Measurements from ENCODE around the gene JUP.
"Not testable (repeated sequence)": the region's sequence is repeated elsewhere in the genome, so short reads cannot be mapped to it uniquely, and the experiment has no call there.

JUP gene

DNA sequence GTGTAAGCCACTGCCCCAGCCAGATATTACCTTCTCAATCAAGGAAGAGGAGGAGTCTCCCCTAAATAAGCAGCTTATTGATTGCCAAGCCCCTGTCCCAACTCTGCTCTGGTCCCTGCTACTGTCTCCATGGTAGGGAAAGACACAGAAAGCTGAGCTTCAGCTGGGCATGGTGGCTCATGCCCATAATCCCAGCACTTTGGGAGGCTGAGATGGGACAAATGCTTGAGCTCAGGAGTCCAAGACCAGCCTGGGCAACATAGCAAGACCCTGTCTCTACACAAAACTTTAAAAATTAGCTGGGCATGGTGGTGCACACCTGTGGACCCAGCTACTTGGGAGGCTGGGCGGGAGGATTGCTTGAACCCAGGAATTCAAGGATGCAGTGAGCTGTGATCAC is 6.6 kb downstream of the JUP start:
- H3K27me3 Mint-ChIP-seq = peaks cover 40 to 74% of the 10 kb centered on the region in 2 donors
- H3K4me3 Mint-ChIP-seq = no peak overlapping the region
- H3K27ac Mint-ChIP-seq = no peak overlapping the region
- DNase-seq = no peak
- peaks cover 0 to 4% of the 10 kb centered on the region in 2 donors for H3K4me1 Mint-ChIP-seq (ENCODE audit: low read depth in 2 of 2)
- no peak for ATAC-seq (replicated peaks)
- H3K9me3 Mint-ChIP-seq = no peaks in the 10 kb centered on the region
- no peaks in the 10 kb centered on the region for H3K36me3 Mint-ChIP-seq (ENCODE audit: insufficient read depth)

- H3K27me3 Mint-ChIP-seq = peaks cover 27 to 74% of the 10 kb centered on the region in 2 donors
- ATAC-seq (replicated peaks) (no peak), DNase-seq (no peak)
- no peaks in the 10 kb centered on the region for H3K9me3 Mint-ChIP-seq
- H3K36me3 Mint-ChIP-seq (ENCODE audit: insufficient read depth) = no peaks in the 10 kb centered on the region
- no peak overlapping the region for H3K4me3 Mint-ChIP-seq
- no peaks in the 10 kb centered on the region for H3K4me1 Mint-ChIP-seq (ENCODE audit: low read depth in 2 of 2)
- H3K27ac Mint-ChIP-seq = no peak overlapping the region
Measured at GRCh38 chr17:41777574-41778188, 8.8 kb downstream of the JUP start.

GRCh38 chr17:41777157-41777573 is 9.3 kb downstream of the JUP start:
- Mint-ChIP-seq H3K9me3 (no peaks in the 10 kb centered on the region), H3K4me3 (no peak overlapping the region), H3K36me3 (ENCODE audit: insufficient read depth) (no peaks in the 10 kb centered on the region), H3K27ac (no peak overlapping the region), H3K27me3 (peaks cover 22 to 73% of the 10 kb centered on the region in 2 donors), H3K4me1 (ENCODE audit: low read depth in 2 of 2) (no peaks in the 10 kb centered on the region)
- no peak for DNase-seq
- no peak for ATAC-seq (replicated peaks)

- not testable (repeated sequence) for H3K9me3 Mint-ChIP-seq; H3K4me1 Mint-ChIP-seq (ENCODE audit: low read depth in 2 of 2); H3K4me3 Mint-ChIP-seq; DNase-seq; H3K36me3 Mint-ChIP-seq (ENCODE audit: insufficient read depth); H3K27ac Mint-ChIP-seq; ATAC-seq (replicated peaks)
- peaks cover 14 to 71% of the 10 kb centered on the region in 2 donors for H3K27me3 Mint-ChIP-seq
Measured at GRCh38 chr17:41776262-41776900, 10.1 kb downstream of the JUP start.

- Mint-ChIP-seq H3K9me3 (no peaks in the 10 kb centered on the region), H3K27me3 (peaks cover 13 to 70% of the 10 kb centered on the region in 2 donors), H3K4me1 (ENCODE audit: low read depth in 2 of 2) (no peaks in the 10 kb centered on the region), H3K36me3 (ENCODE audit: insufficient read depth) (no peaks in the 10 kb centered on the region), H3K4me3 (no peak overlapping the region), H3K27ac (no peak overlapping the region)
- ATAC-seq (replicated peaks) (no peak), DNase-seq (no peak)
Measured at GRCh38 chr17:41775394-41776226, 10.9 kb downstream of the JUP start.

- DNase-seq (no peak), ATAC-seq (replicated peaks) (no peak)
- H3K4me1 Mint-ChIP-seq (ENCODE audit: low read depth in 2 of 2) = no peaks in the 10 kb centered on the region
- peaks cover 8 to 70% of the 10 kb centered on the region in 2 donors for H3K27me3 Mint-ChIP-seq
- no peaks in the 10 kb centered on the region for H3K36me3 Mint-ChIP-seq (ENCODE audit: insufficient read depth)
- no peaks in the 10 kb centered on the region for H3K9me3 Mint-ChIP-seq
- H3K4me3 Mint-ChIP-seq = no peak overlapping the region
- H3K27ac Mint-ChIP-seq = no peak overlapping the region
Measured at GRCh38 chr17:41773731-41774193, 12.7 kb downstream of the JUP start.

GRCh38 chr17:41773190-41773588 is 13.3 kb downstream of the JUP start:
- Mint-ChIP-seq H3K9me3 (no peaks in the 10 kb centered on the region), H3K27ac (no peak overlapping the region), H3K36me3 (ENCODE audit: insufficient read depth) (no peaks in the 10 kb centered on the region), H3K27me3 (peaks cover 8 to 65% of the 10 kb centered on the region in 2 donors), H3K4me1 (ENCODE audit: low read depth in 2 of 2) (no peaks in the 10 kb centered on the region), H3K4me3 (no peak overlapping the region)
- no peak for DNase-seq
- no peak for ATAC-seq (replicated peaks)

- H3K36me3 Mint-ChIP-seq (ENCODE audit: insufficient read depth) = no peaks in the 10 kb centered on the region
- DNase-seq = no peak
- peaks cover 8 to 60% of the 10 kb centered on the region in 2 donors for H3K27me3 Mint-ChIP-seq
- no peak for ATAC-seq (replicated peaks)
- H3K4me3 Mint-ChIP-seq = no peak overlapping the region
- H3K9me3 Mint-ChIP-seq = no peaks in the 10 kb centered on the region
- no peaks in the 10 kb centered on the region for H3K4me1 Mint-ChIP-seq (ENCODE audit: low read depth in 2 of 2)
- H3K27ac Mint-ChIP-seq = no peak overlapping the region
Measured at GRCh38 chr17:41772586-41773189, 13.8 kb downstream of the JUP start.

- H3K27me3 Mint-ChIP-seq = peaks cover 8 to 55% of the 10 kb centered on the region in 2 donors
- no peak for DNase-seq
- no peaks in the 10 kb centered on the region for H3K9me3 Mint-ChIP-seq
- no peak overlapping the region for H3K4me3 Mint-ChIP-seq
- no peak overlapping the region for H3K27ac Mint-ChIP-seq
- no peaks in the 10 kb centered on the region for H3K4me1 Mint-ChIP-seq (ENCODE audit: low read depth in 2 of 2)
- H3K36me3 Mint-ChIP-seq (ENCODE audit: insufficient read depth) = no peaks in the 10 kb centered on the region
- no peak for ATAC-seq (replicated peaks)
Measured at GRCh38 chr17:41772218-41772585, 14.3 kb downstream of the JUP start.

DNA sequence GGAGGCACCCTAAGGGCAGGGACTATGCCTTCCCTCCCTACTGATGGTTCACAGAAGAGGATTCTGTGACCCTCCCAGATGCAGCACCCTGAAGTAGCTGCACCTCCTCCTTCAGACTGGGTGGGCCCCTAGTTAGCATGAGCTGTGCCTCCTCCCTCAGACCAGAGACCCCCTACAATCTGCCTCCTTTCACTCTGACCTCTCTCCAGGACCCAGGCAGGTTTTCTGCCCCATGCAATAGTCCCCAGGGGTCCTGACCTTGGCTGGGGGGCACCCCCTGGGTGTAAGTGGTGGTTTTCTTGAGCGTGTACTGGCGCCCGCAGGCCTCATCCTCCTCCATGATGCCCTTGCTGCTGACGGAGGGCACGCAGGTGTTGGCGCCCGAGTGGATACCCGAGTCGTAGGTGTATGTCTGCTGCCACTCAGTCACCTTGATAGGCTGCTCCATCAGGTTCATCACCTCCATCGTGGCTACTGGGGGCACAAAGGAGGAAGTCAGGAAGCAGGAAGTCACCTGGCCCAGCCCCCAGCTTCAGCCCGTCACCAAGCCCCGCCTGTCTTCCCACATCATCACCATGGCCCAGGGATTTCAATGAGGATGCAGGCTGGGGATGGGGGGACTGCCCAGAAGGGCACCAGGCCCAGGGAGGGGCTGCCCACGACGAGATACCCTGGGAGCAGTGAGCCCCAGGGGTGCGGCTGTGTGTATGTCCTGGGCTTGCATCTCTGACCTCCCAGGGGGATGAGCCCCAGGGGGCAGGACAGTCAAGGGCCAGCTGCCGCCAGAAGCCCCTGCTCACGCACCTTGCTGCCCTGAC is 14.9 kb downstream of the JUP start:
- Mint-ChIP-seq H3K4me3 (no peak overlapping the region), H3K9me3 (no peaks in the 10 kb centered on the region), H3K27me3 (peaks cover 8 to 51% of the 10 kb centered on the region in 2 donors), H3K36me3 (ENCODE audit: insufficient read depth) (no peaks in the 10 kb centered on the region), H3K27ac (no peak overlapping the region), H3K4me1 (ENCODE audit: low read depth in 2 of 2) (no peaks in the 10 kb centered on the region)
- DNase-seq (no peak), ATAC-seq (replicated peaks) (no peak)

DNA sequence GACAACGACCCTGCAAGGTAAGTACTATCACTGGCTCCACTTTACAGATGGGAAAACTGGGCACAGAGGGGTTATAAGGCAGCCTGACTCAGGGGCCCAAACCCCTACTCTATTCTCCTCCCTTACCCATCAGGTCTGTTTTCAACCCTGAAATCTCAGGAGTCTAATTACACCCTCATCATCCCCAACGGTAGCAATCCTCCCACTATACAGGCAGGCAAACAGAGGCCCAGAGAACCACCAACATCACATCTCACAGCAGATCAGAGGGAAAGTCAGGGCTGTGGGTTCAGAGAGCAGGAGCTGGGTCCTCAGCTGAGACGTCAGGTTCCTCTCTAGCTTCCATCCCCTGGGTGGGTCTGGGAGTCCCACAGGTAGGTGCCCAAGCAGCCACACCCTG is 16.5 kb downstream of the JUP start:
- no peaks in the 10 kb centered on the region for H3K4me1 Mint-ChIP-seq (ENCODE audit: low read depth in 2 of 2)
- ATAC-seq (replicated peaks) (no peak), DNase-seq (no peak)
- H3K27ac Mint-ChIP-seq = peak overlapping the region in 1 of 2 donors; percentile 47
- no peaks in the 10 kb centered on the region for H3K9me3 Mint-ChIP-seq
- H3K4me3 Mint-ChIP-seq = no peak overlapping the region
- peaks cover 0 to 35% of the 10 kb centered on the region in 2 donors for H3K27me3 Mint-ChIP-seq
- H3K36me3 Mint-ChIP-seq (ENCODE audit: insufficient read depth) = no peaks in the 10 kb centered on the region

DNA sequence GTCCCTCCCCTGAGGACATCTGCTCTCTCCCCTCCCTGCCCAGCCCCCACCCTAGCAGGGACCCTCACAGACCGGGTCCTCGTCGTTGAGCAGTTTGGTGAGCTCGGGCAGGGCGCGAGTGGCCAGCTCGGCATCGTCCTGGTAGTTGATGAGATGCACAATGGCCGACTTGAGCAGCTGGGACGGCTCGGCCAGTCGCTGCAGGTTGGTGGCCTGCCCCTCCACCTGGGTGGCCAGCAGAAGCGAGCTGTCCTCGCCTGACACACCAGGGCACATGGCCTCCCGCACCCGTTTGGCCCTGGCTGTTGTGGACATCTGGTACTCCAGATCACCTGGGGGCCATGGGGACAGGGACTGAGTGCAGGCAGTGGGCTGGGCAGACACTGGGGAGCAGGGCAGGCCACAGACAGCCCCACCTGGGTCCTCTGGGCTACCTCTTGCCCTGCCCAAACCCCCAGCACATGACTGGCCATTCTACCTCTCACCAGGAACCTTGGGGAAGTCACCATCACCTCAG is 17.1 kb downstream of the JUP start:
- ATAC-seq (replicated peaks) = no peak
- no peak for DNase-seq
- no peaks in the 10 kb centered on the region for H3K9me3 Mint-ChIP-seq
- peak overlapping the region in 1 of 2 donors; percentile 47 for H3K27ac Mint-ChIP-seq
- H3K36me3 Mint-ChIP-seq (ENCODE audit: insufficient read depth) = no peaks in the 10 kb centered on the region
- no peak overlapping the region for H3K4me3 Mint-ChIP-seq
- no peaks in the 10 kb centered on the region for H3K4me1 Mint-ChIP-seq (ENCODE audit: low read depth in 2 of 2)
- H3K27me3 Mint-ChIP-seq = peaks cover 0 to 29% of the 10 kb centered on the region in 2 donors

Measured in effector memory CD8-positive, alpha-beta T cell (primary cell).